Mesothelial cell of epicardium (in vitro differentiated cells): Measurements from ENCODE around the gene CDIP1. TPM values are rescaled to one million over a fixed set of nuclear protein-coding genes. Genes with fewer than 3 reads are reported as not detected.

Experiments used
- DNase-seq, 2 experiments: peaks; one replicate each; pipeline ENCODE4 v3.0.0; 2021; ENCODE audit warnings: low spot score in 2 of 2; ENCODE audit not compliant: unreplicated experiment in 2 of 2
- H3K27ac Mint-ChIP-seq: 2 replicates; pipeline ENCODE4 v1.8.0; 2021; ENCODE audit warnings: mixed read lengths
- H3K27me3 Mint-ChIP-seq: 2 replicates; pipeline ENCODE4 v1.8.0; 2021; ENCODE audit warnings: low read depth, mixed read lengths
- H3K36me3 Mint-ChIP-seq: 2 replicates; pipeline ENCODE4 v1.8.0; 2021; ENCODE audit warnings: mixed read lengths
- H3K4me1 Mint-ChIP-seq: 2 replicates; pipeline ENCODE4 v1.8.0; 2021; ENCODE audit warnings: mixed read lengths
- H3K4me3 Mint-ChIP-seq: 2 replicates; pipeline ENCODE4 v1.8.0; 2021; ENCODE audit warnings: mild to moderate bottlenecking, moderate library complexity, mixed read lengths
- H3K9me3 Mint-ChIP-seq: 2 replicates; pipeline ENCODE4 v1.8.0; 2021; ENCODE audit warnings: mixed read lengths
- total RNA-seq: library from RNA; stranded (reverse); gene quantifications from 3 replicates; pipeline ENCODE4 v1.2.1, GENCODE V29; 2021
- TF ChIP-seq, protein P1 (sequence below): fragments of 200-600 bp; sonication (generic); IDR thresholded peaks from one replicate; pipeline ENCODE4 v1.5.0; 2021; ENCODE audit warnings: antibody characterized with exemption; ENCODE audit not compliant: unreplicated experiment

CDIP1 gene
- total RNA-seq, 1 donor from 2014 or later = 24.2 TPM

GRCh38 chr16:4465977-4466779 lies 72.4 kb downstream of the CDIP1 start:
- H3K9me3 Mint-ChIP-seq = no peaks in the 10 kb centered on the region
- TF ChIP-seq, protein P1, sequence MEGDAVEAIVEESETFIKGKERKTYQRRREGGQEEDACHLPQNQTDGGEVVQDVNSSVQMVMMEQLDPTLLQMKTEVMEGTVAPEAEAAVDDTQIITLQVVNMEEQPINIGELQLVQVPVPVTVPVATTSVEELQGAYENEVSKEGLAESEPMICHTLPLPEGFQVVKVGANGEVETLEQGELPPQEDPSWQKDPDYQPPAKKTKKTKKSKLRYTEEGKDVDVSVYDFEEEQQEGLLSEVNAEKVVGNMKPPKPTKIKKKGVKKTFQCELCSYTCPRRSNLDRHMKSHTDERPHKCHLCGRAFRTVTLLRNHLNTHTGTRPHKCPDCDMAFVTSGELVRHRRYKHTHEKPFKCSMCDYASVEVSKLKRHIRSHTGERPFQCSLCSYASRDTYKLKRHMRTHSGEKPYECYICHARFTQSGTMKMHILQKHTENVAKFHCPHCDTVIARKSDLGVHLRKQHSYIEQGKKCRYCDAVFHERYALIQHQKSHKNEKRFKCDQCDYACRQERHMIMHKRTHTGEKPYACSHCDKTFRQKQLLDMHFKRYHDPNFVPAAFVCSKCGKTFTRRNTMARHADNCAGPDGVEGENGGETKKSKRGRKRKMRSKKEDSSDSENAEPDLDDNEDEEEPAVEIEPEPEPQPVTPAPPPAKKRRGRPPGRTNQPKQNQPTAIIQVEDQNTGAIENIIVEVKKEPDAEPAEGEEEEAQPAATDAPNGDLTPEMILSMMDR = no peak

DNA sequence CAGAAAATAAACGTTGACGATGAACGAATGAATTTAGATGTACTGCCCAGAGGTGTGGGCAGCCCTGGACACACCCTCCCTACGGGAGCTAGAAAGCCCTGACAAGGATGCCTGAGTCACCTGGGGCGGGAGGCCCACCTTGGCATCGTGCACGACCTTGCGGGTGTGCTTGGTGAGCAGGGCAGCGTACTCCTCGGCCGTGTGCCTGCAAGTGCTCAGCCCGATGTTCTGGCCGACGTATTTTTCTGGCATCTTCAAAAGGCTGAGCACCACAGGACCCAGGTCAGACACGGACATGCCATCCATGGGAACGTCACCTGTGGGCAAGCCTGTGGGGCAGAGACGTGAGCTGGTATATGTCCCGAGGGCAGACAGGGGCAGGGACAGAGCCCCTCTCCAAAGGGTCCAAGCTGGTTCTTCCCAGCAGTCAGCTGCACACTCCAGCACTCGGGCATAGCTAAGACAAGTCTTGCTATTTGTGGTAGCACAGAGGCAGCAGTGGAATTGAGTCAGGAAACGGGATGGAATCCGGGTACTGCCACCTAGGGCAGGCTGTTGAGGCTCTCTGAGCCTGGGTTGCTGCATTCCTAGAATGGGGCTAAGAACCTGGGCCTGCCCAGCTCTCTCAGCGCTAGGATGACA lies 74.9 kb downstream of the CDIP1 start:
- no peaks in the 10 kb centered on the region for H3K9me3 Mint-ChIP-seq
- H3K27me3 Mint-ChIP-seq = no peaks in the 10 kb centered on the region
- peak overlapping the region; percentile 77 for H3K27ac Mint-ChIP-seq
- H3K4me3 Mint-ChIP-seq = no peak overlapping the region
- H3K4me1 Mint-ChIP-seq = peaks cover 4% of the 10 kb centered on the region
- TF ChIP-seq, protein P1 = no peak
- peaks cover 32% of the 10 kb centered on the region for H3K36me3 Mint-ChIP-seq
- DNase-seq = no peak

More at GRCh38 chr16:4465977-4466779, 72.4 kb downstream of the CDIP1 start:
- no peaks in the 10 kb centered on the region for H3K27me3 Mint-ChIP-seq
- peaks cover 4% of the 10 kb centered on the region for H3K4me1 Mint-ChIP-seq
- DNase-seq = no peak
- peaks cover 24% of the 10 kb centered on the region for H3K36me3 Mint-ChIP-seq
- no peak overlapping the region for H3K4me3 Mint-ChIP-seq
- no peak overlapping the region for H3K27ac Mint-ChIP-seq

GRCh38 chr16:4461250-4462085 lies 77.1 kb downstream of the CDIP1 start:
- Mint-ChIP-seq H3K4me3 (no peak overlapping the region), H3K4me1 (peaks cover 4% of the 10 kb centered on the region), H3K36me3 (peaks cover 27% of the 10 kb centered on the region), H3K27ac (peak overlapping the region; percentile 23), H3K27me3 (no peaks in the 10 kb centered on the region), H3K9me3 (no peaks in the 10 kb centered on the region)
- DNase-seq = no peak
- TF ChIP-seq, protein P1 = no peak

- Mint-ChIP-seq H3K27ac (peak overlapping the region; percentile 23), H3K4me1 (peaks cover 4% of the 10 kb centered on the region)
Measured at GRCh38 chr16:4460936-4461249, 77.7 kb downstream of the CDIP1 start.

More at GRCh38 chr16:4460936-4461249, 77.7 kb downstream of the CDIP1 start:
- no peak for DNase-seq
- H3K27me3 Mint-ChIP-seq = no peaks in the 10 kb centered on the region
- TF ChIP-seq, protein P1 = no peak
- H3K36me3 Mint-ChIP-seq = peaks cover 22% of the 10 kb centered on the region
- no peak overlapping the region for H3K4me3 Mint-ChIP-seq
- no peaks in the 10 kb centered on the region for H3K9me3 Mint-ChIP-seq

Other genes with a start within 250 kb of the CDIP1 start
- 78.2 to 80.3 TPM (median 79.6 TPM) in 3 replicates for gene GLIS2, start 222.7 kb downstream of the CDIP1 start, total RNA-seq
- gene PAM16, start 187.5 kb downstream of the CDIP1 start, total RNA-seq = 31.8 to 35.6 TPM (median 33.6 TPM) in 3 replicates
- gene VASN, start 166.9 kb downstream of the CDIP1 start, total RNA-seq = 36.7 to 37.6 TPM (median 37.5 TPM) in 3 replicates
- gene CORO7, start 122.2 kb downstream of the CDIP1 start, total RNA-seq = 32.9 to 35.1 TPM (median 34.1 TPM) in 3 replicates
- 34.7 to 37.7 TPM (median 35.3 TPM) in 3 replicates for gene DNAJA3, start 112.9 kb downstream of the CDIP1 start, total RNA-seq
- 55.3 to 59.1 TPM (median 56.0 TPM) in 3 replicates for gene NMRAL1, start 64.1 kb downstream of the CDIP1 start, total RNA-seq
- 26.3 to 30.9 TPM (median 27.5 TPM) in 3 replicates for gene HMOX2, start 62.4 kb downstream of the CDIP1 start, total RNA-seq
- gene C16orf96, start 17.6 kb upstream of the CDIP1 start, total RNA-seq = 0.45 to 0.95 TPM (median 0.58 TPM) in 3 replicates
- gene UBALD1, start 76.1 kb upstream of the CDIP1 start, total RNA-seq = 51.3 to 59.3 TPM (median 53.1 TPM) in 3 replicates
- 110 to 121 TPM (median 117 TPM) in 3 replicates for gene MGRN1, start 86.1 kb upstream of the CDIP1 start, total RNA-seq
- 28.4 to 33.0 TPM (median 31.1 TPM) in 3 replicates for gene NUDT16L1, start 154.8 kb upstream of the CDIP1 start, total RNA-seq
- gene ANKS3, start 195.5 kb upstream of the CDIP1 start, total RNA-seq = 42.5 to 46.6 TPM (median 45.8 TPM) in 3 replicates
- gene DNAAF8, start 195.8 kb upstream of the CDIP1 start, total RNA-seq = 0.45 to 0.84 TPM (median 0.49 TPM) in 3 replicates
- gene ZNF500, start 228.4 kb upstream of the CDIP1 start, total RNA-seq = 25.3 to 29.8 TPM (median 25.4 TPM) in 3 replicates
- 0.42 to 1.3 TPM (median 0.44 TPM) in 3 replicates for gene SEPTIN12, start 249.6 kb upstream of the CDIP1 start, total RNA-seq